GM23338 (cell line): ENCODE results near the gene KAT8. TPM values are rescaled to one million over a fixed set of nuclear protein-coding genes. Genes with fewer than 3 reads are reported as not detected.

Source experiments
- ATAC-seq: fragments of 200-7000 bp; cut with Tn5 transposase; 3 replicates; pipeline ENCODE4 v1.9.1; 2020
- DNase-seq: peaks from one replicate; pipeline ENCODE4 v3.0.0-alpha.2; 2015; ENCODE audit warnings: low spot score
- H2AFZ ChIP-seq: fragments of 200-600 bp; sonication (generic); 2 replicates; pipeline ENCODE4 v1.8.0; 2016; ENCODE audit warnings: antibody characterized with exemption, mild to moderate bottlenecking, moderate library complexity
- H3F3A ChIP-seq: fragments of 200-600 bp; sonication (generic); replicated peaks from 2 replicates; pipeline ENCODE4 v1.8.0; 2017; ENCODE audit warnings: antibody characterized with exemption, mixed run types, low read depth
- H3K27ac ChIP-seq: fragments of 200-600 bp; sonication (generic); 2 replicates; pipeline ENCODE4 v1.6.1; 2016; ENCODE audit warnings: low read depth
- H3K27me3 ChIP-seq: fragments of 200-600 bp; sonication (generic); 2 replicates; pipeline ENCODE4 v1.8.0; 2016; ENCODE audit warnings: mild to moderate bottlenecking, mixed run types, moderate library complexity; ENCODE audit not compliant: insufficient read depth
- H3K36me3 ChIP-seq: fragments of 200-600 bp; sonication (generic); 2 replicates; pipeline ENCODE4 v1.8.0; 2016; ENCODE audit warnings: mild to moderate bottlenecking; ENCODE audit not compliant: insufficient read depth
- H3K4me1 ChIP-seq: fragments of 200-600 bp; sonication (generic); 2 replicates; pipeline ENCODE4 v1.8.0; 2016; ENCODE audit warnings: mild to moderate bottlenecking, moderate library complexity; ENCODE audit not compliant: insufficient read depth
- H3K4me2 ChIP-seq: fragments of 200-600 bp; sonication (generic); 2 replicates; pipeline ENCODE4 v1.7.1; 2017; ENCODE audit warnings: mixed run types
- H3K4me3 ChIP-seq: fragments of 200-600 bp; sonication (generic); 2 replicates; pipeline ENCODE4 v1.6.1; 2016; ENCODE audit warnings: mixed run types
- H3K79me2 ChIP-seq: fragments of 200-600 bp; sonication (generic); replicated peaks from 2 replicates; pipeline ENCODE4 v1.8.0; 2017; ENCODE audit warnings: mild to moderate bottlenecking; ENCODE audit not compliant: insufficient read depth
- H3K9me2 ChIP-seq: fragments of 200-600 bp; sonication (generic); 2 replicates; pipeline ENCODE4 v1.8.0; 2017; ENCODE audit not compliant: insufficient read depth
- H4K20me1 ChIP-seq: fragments of 200-600 bp; sonication (generic); replicated peaks from 2 replicates; pipeline ENCODE4 v1.8.0; 2017; ENCODE audit warnings: mild to moderate bottlenecking; ENCODE audit not compliant: insufficient read depth
- H3K27ac Mint-ChIP-seq: 2 replicates; pipeline ENCODE4 v1.8.0; 2020; ENCODE audit warnings: inconsistent platforms, mild to moderate bottlenecking, moderate library complexity, mixed read lengths
- H3K27me3 Mint-ChIP-seq: 3 replicates; pipeline ENCODE4 v1.8.0; 2022; ENCODE audit warnings: low read depth, mild to moderate bottlenecking, moderate library complexity, mixed read lengths, inconsistent platforms; ENCODE audit not compliant: insufficient read depth, poor library complexity
- H3K36me3 Mint-ChIP-seq: 3 replicates; pipeline ENCODE4 v1.8.0; 2021; ENCODE audit warnings: low read depth, mild to moderate bottlenecking, inconsistent platforms, moderate library complexity, mixed read lengths
- H3K4me1 Mint-ChIP-seq: 3 replicates; pipeline ENCODE4 v1.8.0; 2020; ENCODE audit warnings: mild to moderate bottlenecking, inconsistent platforms, mixed read lengths
- H3K4me3 Mint-ChIP-seq: 3 replicates; pipeline ENCODE4 v1.8.0; 2021; ENCODE audit warnings: moderate library complexity, mild to moderate bottlenecking, inconsistent platforms, mixed read lengths
- H3K9me3 Mint-ChIP-seq: 3 replicates; pipeline ENCODE4 v1.8.0; 2020; ENCODE audit warnings: moderate library complexity, mild to moderate bottlenecking, inconsistent platforms, mixed read lengths
- ETS1 ChIP-seq: IDR thresholded peaks from 2 replicates; pipeline ENCODE4 v1.6.1; 2016; ENCODE audit warnings: antibody characterized with exemption
- EZH2 ChIP-seq: fragments of 200-600 bp; sonication (generic); IDR thresholded peaks from one replicate; pipeline ENCODE4 v1.8.0; 2017; ENCODE audit warnings: antibody characterized with exemption, mild to moderate bottlenecking, low read depth; ENCODE audit not compliant: unreplicated experiment
- NANOG ChIP-seq: IDR thresholded peaks from 2 replicates; pipeline ENCODE4 v1.6.1; 2016; ENCODE audit warnings: antibody characterized with exemption, borderline replicate concordance
- POLR2AphosphoS5 ChIP-seq: IDR thresholded peaks from 2 replicates; pipeline ENCODE4 v1.6.1; 2016; ENCODE audit warnings: antibody characterized with exemption, low read depth
- ZNF114 ChIP-seq: fragments of 250-450 bp; sonication (Bioruptor Pico); IDR thresholded peaks from 2 replicates; pipeline ENCODE4 v1.5.0; 2020; ENCODE audit warnings: mild to moderate bottlenecking, moderate library complexity
- ZNF331 ChIP-seq: fragments of 250-450 bp; sonication (Bioruptor Pico); IDR thresholded peaks from 2 replicates; pipeline ENCODE4 v1.5.0; 2020; ENCODE audit warnings: low read depth, mild to moderate bottlenecking, moderate library complexity
- ZNF462 ChIP-seq: fragments of 250-450 bp; sonication (Bioruptor Pico); IDR thresholded peaks from 2 replicates; pipeline ENCODE4 v1.5.0; 2020; ENCODE audit warnings: mild to moderate bottlenecking, moderate library complexity
- polyA plus RNA-seq: library from polyadenylated mRNA; unstranded; fragments of >200 nt; fragmentation: Nextera tagmentation; extraction: Ambion mirVana; gene quantifications from 2 replicates; pipeline ENCODE4 v1.2.1, GENCODE V29; 2016
- total RNA-seq: library from RNA; depleted of rRNA; stranded (reverse); fragments of >200 nt; shearing (Covaris generic); gene quantifications from 2 replicates; pipeline ENCODE4 v1.2.3, GENCODE V29; 2014
- TF ChIP-seq, protein P1 (sequence below), 2 experiments: fragments of 200-600 bp in 1 of 2; sonication (generic) in 1 of 2; conservative IDR thresholded peaks; 2 replicates each; pipeline versions ENCODE4 v1.5.1 to v1.6.1; 2016 to 2017; ENCODE audit warnings: antibody characterized with exemption in 2 of 2, low read depth in 2 of 2, mild to moderate bottlenecking in 2 of 2, moderate library complexity in 1 of 2

KAT8 gene
- total and polyA plus RNA-seq, 2 experiments from 2014 or later, result 47.6 to 85.4 TPM

DNA sequence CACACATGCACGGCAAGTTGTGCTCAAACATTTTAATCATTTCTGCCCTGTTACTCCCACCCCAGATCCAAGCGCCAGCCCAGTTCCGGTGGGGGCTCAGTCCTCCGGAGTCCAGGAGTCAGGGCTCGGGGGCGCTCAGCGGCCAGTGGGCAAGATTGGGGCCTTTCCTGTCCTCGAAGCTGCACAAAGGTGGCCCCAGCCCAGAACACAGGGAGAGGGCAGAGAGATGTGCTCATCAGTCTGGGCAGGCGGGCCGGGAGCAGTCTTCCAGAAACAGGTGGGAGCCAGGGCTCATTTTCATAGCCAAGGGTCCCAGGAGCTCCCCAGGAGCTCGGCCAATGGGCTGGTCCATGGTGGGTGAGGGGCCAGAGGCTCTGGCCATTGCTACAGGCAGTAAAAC, 14.0 kb downstream of the KAT8 start:
- H4K20me1 ChIP-seq, result no peaks in the 10 kb centered on the region; the same call in 1 of the 2 replicates
- no peak overlapping the region for H3K4me3 ChIP-seq
- Mint-ChIP-seq H3K9me3 (peaks cover under 1% of the 10 kb centered on the region; the same call in 1 of the 3 replicates), H3K27ac (peak overlapping the region; percentile 98), H3K27me3 (peaks cover 23% of the 10 kb centered on the region), H3K4me1 (peaks cover 51% of the 10 kb centered on the region), H3K4me3 (peak overlapping the region; percentile 33), H3K36me3 (peaks cover 45% of the 10 kb centered on the region)
- H3K27me3 ChIP-seq, result no peaks in the 10 kb centered on the region
- no peaks in the 10 kb centered on the region for H3K9me2 ChIP-seq
- H3K27ac ChIP-seq, result peak overlapping the region; percentile 84
- H3K36me3 ChIP-seq, result peaks cover 9% of the 10 kb centered on the region
- ATAC-seq (no peak), DNase-seq (no peak)
- TF ChIP-seq POLR2AphosphoS5 (no peak), ZNF331 (CRISPR knock-in tag) (no peak)
- TF ChIP-seq, protein P1, sequence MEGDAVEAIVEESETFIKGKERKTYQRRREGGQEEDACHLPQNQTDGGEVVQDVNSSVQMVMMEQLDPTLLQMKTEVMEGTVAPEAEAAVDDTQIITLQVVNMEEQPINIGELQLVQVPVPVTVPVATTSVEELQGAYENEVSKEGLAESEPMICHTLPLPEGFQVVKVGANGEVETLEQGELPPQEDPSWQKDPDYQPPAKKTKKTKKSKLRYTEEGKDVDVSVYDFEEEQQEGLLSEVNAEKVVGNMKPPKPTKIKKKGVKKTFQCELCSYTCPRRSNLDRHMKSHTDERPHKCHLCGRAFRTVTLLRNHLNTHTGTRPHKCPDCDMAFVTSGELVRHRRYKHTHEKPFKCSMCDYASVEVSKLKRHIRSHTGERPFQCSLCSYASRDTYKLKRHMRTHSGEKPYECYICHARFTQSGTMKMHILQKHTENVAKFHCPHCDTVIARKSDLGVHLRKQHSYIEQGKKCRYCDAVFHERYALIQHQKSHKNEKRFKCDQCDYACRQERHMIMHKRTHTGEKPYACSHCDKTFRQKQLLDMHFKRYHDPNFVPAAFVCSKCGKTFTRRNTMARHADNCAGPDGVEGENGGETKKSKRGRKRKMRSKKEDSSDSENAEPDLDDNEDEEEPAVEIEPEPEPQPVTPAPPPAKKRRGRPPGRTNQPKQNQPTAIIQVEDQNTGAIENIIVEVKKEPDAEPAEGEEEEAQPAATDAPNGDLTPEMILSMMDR (conservative IDR thresholded peaks at IDR 0.05; ENCODE audit: low read depth in 2 of 2), result no peak
- H3K79me2 ChIP-seq, result peaks cover 8% of the 10 kb centered on the region; the same call in 1 of the 2 replicates
- H3K4me2 ChIP-seq, result 0 out of 2 replicates have a peak overlapping the region, but pooled peaks have one; percentile 51
- no peaks in the 10 kb centered on the region; the same call in 1 of the 2 replicates for H3F3A ChIP-seq
- no peak overlapping the region for H2AFZ ChIP-seq
- H3K4me1 ChIP-seq, result peaks cover 28% of the 10 kb centered on the region

DNA sequence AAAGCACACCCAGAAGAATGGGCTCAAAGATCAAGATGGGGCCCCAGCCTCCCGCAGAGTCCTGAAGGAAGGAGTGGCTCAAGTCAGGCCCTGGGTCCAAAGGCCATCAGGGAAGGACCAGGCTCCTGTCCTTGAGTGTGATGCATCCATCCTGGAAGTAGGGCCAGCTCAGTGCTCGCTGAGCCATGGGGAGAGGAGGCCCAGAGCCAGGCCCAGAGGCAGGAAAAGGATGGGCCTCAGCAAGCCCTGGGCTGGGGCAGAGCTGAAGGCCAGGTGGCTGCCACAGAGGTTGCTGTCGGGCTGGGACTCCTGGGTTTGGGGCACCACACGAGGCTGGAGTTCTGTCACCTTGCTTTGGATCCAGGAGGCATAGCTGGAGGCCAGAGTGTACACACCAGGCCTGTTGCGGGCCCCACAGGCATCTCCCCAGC, 14.4 kb downstream of the KAT8 start:
- peaks cover 45% of the 10 kb centered on the region for H3K36me3 Mint-ChIP-seq
- DNase-seq, result no peak
- no peaks in the 10 kb centered on the region; the same call in 2 of the 3 replicates for H3K9me3 Mint-ChIP-seq
- no peaks in the 10 kb centered on the region for H3K9me2 ChIP-seq
- 0 out of 2 replicates have a peak overlapping the region, but pooled peaks have one; percentile 51 for H3K4me2 ChIP-seq
- no peaks in the 10 kb centered on the region for H3K27me3 ChIP-seq
- H3K27me3 Mint-ChIP-seq, result peaks cover 24% of the 10 kb centered on the region
- H3K4me1 ChIP-seq, result peaks cover 28% of the 10 kb centered on the region
- ATAC-seq, result no peak
- H3K4me1 Mint-ChIP-seq, result peaks cover 54% of the 10 kb centered on the region
- H4K20me1 ChIP-seq, result no peaks in the 10 kb centered on the region; the same call in 1 of the 2 replicates
- no peak overlapping the region for H3K4me3 ChIP-seq
- no peak overlapping the region for H3K4me3 Mint-ChIP-seq
- H3K79me2 ChIP-seq, result peaks cover 8% of the 10 kb centered on the region; the same call in 1 of the 2 replicates
- H3K36me3 ChIP-seq, result peaks cover 9% of the 10 kb centered on the region
- H3F3A ChIP-seq, result peaks cover 3% of the 10 kb centered on the region; the same call in 1 of the 2 replicates
- H3K27ac ChIP-seq, result peak overlapping the region; percentile 84; the same call in 1 of the 2 replicates
- no peak overlapping the region for H2AFZ ChIP-seq
- H3K27ac Mint-ChIP-seq, result peak overlapping the region; percentile 98; the same call in 1 of the 2 replicates
- TF ChIP-seq EZH2 (no peak), POLR2AphosphoS5 (no peak), ZNF114 (CRISPR knock-in tag) (no peak), ETS1 (no peak), NANOG (no peak), ZNF462 (CRISPR knock-in tag) (no peak)
- TF ChIP-seq, protein P1 (conservative IDR thresholded peaks at IDR 0.05; ENCODE audit: low read depth in 2 of 2), result no peak
